ENCODE data around the gene CGAS.

- no peak for TF ChIP-seq TCF4 (CRISPR knock-in tag; IDR thresholded peaks at IDR 0.05; ENCODE audit: borderline replicate concordance)
- no peak for TF ChIP-seq TSHZ2 (CRISPR knock-in tag; IDR thresholded peaks at IDR 0.05)
- TF ChIP-seq ARNTL (CRISPR knock-in tag; IDR thresholded peaks at IDR 0.05; ENCODE audit: borderline replicate concordance, low read depth) = no peak
- no peak for TF ChIP-seq RARB (CRISPR knock-in tag; IDR thresholded peaks at IDR 0.05)
- TF ChIP-seq PPARA (CRISPR knock-in tag; IDR thresholded peaks at IDR 0.05; ENCODE audit: borderline replicate concordance) = no peak
- TF ChIP-seq PATZ1 (CRISPR knock-in tag; IDR thresholded peaks at IDR 0.05; ENCODE audit: borderline replicate concordance) = no peak
- no peak for TF ChIP-seq ZFP3 (CRISPR knock-in tag; IDR thresholded peaks at IDR 0.05)
- TF ChIP-seq ZNF8 (CRISPR knock-in tag; IDR thresholded peaks at IDR 0.05) = no peak
- no peak for TF ChIP-seq SNAI2 (CRISPR knock-in tag; IDR thresholded peaks at IDR 0.05)
Measured at GRCh38 chr6:73393278-73393677, 58.8 kb downstream of the CGAS start.

Data from SK-N-SH treated with all-trans-retinoic acid at 6 μM for 48 hours (cell line).